ENCODE results near the gene THSD1.

THSD1 gene, protein sequence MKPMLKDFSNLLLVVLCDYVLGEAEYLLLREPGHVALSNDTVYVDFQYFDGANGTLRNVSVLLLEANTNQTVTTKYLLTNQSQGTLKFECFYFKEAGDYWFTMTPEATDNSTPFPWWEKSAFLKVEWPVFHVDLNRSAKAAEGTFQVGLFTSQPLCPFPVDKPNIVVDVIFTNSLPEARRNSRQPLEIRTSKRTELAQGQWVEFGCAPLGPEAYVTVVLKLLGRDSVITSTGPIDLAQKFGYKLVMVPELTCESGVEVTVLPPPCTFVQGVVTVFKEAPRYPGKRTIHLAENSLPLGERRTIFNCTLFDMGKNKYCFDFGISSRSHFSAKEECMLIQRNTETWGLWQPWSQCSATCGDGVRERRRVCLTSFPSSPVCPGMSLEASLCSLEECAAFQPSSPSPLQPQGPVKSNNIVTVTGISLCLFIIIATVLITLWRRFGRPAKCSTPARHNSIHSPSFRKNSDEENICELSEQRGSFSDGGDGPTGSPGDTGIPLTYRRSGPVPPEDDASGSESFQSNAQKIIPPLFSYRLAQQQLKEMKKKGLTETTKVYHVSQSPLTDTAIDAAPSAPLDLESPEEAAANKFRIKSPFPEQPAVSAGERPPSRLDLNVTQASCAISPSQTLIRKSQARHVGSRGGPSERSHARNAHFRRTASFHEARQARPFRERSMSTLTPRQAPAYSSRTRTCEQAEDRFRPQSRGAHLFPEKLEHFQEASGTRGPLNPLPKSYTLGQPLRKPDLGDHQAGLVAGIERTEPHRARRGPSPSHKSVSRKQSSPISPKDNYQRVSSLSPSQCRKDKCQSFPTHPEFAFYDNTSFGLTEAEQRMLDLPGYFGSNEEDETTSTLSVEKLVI

DNA sequence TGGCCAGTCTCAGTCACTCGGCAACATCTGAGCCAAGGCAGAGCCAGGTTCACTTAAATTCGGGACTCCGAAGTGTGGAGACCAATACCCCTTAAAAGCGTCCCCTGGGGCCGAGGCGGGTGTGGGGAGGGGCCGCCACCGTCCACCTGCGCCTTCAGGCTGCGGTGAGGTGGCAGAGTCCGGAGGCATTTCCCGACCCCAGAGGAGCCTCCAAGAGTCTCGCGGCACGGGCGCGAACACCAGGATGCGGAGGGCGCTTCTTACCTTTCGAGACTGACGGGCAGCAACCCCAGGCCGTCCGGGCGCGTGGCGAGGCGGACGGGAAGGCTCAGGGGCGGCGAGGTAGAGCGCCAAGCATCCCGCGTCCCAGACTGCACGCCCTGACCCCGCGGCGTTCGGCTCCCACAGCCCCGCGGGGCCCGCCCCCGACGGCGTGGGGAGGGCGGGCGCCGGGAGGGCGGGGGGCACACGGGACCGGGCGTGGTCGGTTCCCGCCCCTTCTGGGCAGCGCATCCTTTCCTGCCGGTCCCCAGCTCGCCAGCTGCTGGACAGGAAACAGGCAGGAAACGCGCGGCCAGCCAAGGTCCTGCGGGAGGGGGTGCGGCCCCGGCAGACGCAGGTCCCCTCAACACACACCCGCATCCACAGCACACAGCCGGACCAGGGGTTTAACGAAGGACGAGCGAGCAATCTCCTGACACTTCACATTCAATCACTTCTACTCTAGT lies at the start of gene THSD1:
Gene THSD1 (minus strand): TSS at position 406 of the 728 bp plus-strand sequence. CDS start 3,572 bp downstream, outside the sequence.
- DNase-seq = peak; percentile 86

DNA sequence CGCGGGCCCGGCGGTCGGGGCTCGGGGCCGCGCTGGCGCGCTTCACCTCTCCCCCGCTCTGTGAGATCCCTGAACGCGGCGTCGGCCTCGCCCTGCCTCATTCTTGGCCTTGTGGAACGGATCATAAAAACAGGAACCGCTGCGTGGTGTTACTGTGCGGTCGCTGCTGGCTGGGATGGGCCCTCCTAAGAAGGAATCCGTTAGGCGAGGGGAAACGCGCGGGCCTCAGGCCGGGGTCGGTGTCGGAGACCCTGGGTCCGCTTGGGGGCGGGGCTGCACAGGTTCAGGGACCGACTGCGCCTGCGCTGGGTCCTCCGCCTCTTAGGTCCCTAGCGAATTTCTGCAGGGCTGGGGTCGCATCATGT lies 49.7 kb upstream of the THSD1 start:
- peak; percentile 86 for DNase-seq

DNA sequence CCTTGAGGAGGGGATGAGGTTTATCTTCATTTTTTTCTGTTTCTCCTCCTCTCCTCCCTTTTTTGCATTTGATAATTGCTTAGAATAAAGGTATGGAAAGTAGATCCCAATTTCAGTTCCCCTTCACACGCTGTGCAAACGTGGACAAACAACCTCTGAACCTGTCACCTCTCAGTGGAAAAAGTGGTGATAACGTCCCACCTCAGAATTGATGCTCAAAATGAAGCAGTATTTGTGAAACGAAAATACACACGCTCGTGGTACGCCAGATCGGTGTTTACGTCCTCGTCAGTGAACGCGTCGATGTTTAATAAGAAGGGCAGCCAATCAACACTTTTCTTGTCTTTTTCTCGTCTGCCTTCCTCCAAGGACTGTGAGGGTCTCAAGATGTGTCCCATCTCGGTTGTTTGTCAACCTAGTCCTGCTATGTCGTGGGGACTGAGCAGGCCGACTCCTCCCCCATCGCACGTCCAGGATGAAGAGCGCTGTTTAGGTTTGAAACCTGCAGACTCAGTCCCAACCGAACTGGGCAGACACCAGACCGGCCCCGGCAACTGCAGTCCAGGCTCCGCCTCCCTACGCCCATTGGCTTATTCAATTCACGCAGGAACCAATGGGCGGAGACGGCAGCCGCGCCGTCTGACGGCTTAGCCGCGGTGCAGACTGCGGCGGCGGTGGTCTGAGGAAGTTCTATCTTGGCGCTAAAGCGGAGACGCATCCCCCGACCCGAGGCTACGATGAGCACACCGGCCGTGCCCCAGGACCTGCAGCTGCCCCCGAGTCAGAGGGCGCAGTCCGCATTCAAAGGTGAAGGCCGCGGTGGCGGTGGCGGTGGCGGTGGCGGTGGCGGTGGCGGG lies 49.1 kb upstream of the THSD1 start, which contains the start of gene CKAP2:
Gene CKAP2 (plus strand): TSS at position 659 of the 857 bp plus-strand sequence. CDS start 79 bp downstream, at position 738.
- DNase-seq = peak; percentile 93

DNA sequence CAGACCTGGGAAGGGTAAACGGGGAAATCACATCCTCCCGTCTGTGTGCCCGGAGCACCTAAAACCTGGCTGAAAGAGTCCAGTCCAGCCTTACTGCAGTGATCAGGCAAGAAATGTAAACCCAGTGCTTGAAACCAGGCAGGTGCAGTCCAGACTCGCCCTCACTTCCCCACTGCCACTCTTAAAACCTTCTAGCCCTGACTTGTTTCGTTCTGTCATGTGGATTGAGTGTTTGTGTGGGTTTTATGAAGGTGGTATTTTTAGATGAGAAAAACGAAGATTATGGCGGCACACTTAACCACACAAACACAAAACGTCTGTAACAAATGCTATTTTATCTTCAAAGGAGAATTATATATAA lies 48.5 kb upstream of the THSD1 start:
- DNase-seq = no peak

DNA sequence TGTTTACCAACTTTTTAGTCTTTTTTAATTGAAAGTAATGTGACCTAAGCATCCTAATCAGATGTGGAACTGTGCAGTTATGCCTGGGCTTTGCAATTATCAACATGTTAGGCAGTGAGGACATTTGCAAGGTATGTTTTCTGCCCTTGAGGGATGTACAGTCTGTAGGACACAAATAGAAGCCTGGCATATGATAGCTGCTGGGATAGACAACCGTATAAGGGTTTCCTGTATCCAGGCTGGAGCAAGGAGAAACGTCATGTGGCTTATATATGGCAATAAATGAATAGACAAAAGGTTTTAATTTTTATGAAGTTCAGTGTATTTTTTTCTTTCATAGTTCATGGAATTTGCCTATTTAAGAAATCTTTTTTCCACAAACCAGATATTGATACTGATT lies 46.5 kb upstream of the THSD1 start:
- no peak for DNase-seq

DNA sequence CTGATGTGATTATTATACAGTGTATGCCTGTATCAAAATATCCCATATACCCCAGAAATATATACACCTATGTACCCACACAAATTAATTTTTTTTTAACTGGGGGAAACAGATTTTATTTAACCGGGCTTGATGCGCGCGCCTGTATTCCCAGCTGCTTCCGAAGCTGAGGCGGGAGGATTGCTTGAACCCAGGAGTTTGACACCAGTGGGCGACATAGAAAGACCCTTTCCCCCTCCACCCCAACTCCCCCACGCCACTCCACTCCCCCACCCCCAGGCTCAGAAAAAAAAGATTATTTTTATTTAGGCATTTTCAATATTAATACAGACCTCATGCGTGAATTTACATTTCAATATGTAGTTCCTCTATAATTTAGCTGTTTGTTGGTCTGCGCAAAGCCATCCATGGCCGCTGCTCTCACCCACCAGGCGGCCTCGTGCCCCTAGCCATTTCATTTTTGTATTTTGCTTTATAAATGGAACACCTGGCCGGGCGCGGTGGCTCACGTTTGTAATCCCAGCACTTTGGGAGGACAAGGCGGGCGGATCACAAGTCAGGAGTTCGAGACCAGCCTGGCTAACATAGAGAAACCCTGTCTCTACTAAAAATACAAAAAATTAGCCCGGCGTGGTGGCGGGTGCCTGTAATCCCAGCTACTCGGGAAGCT lies 45.3 kb upstream of the THSD1 start:
- DNase-seq = no peak

DNA sequence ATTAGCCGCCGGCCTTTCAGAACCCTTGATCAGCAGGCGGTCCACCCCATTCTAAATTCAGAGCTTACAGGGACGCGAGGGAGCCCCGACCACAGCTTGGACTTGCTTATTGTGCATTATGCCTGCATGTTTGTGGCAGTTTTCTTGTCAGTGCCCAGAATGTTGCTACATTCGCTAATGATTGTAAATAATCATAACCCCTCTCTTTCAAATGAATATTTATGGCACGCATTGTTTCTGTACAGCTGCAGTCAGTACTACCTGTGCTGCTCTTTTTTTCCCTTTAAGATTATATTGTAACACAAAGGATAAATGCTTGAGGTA lies 44.8 kb upstream of the THSD1 start:
- no peak for DNase-seq

DNA sequence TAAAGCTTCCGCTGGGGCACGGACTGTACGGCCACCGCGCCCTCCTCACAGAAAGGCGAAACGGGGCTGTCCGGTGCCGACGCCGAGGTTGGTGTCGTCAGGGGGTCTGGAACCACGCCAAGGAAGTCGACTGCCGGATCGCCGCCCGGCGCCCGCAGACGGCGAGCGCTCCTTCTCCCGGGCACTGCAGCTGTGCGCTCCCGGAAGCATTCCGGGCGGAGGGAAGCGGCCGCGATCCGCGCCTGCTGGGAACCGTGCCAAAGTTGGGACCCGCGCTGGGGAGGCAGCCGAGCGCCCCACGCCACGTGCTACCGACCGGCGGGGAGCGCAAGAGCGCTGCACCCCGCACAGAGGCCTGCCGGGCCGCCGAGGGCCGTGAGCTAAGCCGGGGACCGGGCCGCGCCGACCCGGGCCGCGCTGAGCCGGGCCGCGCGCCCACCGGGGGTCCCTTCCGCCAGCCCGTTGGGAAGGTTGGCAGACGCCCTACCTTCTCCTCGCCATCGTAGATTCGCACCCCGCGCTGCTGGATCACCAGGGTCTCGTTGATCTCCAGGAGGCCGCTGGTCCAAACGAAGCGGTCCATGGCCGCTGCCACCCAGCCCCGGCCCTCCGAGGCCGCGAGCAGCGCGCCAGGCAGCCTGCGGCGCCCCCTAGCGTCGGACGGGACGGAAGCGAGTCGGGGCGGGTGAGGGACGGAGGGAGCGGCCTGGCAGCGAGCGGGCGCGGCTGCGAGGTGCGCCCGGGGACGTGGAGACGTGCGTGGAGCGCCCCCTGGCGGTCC lies 44.2 kb upstream of the THSD1 start, which contains the start of gene VPS36:
Gene VPS36 (minus strand): TSS at position 623 of the 781 bp plus-strand sequence. CDS start 40 bp downstream, at position 583.
- DNase-seq = peak; percentile 99

DNA sequence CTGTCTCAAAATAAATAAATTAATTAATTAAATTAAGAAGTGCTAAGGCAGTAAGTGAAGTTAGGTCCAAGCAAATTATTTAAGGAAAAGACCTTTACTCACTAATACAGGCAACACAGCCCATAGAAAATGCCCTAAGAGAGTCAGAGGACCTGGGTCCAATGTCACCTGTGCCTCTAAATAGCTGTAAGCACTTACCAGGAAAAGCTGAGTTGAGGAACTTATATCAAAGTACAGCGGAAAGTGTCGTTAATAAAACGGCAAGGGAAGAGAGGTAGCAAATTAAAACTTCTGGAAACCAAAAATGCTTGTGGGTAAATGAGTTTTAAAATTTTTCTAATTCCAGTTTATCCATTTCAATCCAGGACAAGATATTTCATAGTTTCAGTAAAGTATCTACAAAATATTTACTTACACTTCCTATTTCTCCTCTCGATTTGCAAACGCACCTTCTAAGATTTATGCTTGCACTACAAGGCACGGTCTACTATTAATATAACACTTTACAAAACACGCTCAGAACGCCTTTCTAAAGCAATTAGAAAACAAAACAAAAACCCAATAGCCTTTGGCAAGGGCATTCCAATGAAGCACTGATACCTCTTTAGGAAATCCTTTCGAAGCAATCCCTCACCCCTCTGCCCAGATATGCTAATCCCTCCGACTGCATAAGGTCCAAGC lies 43.5 kb upstream of the THSD1 start:
- DNase-seq = no peak

DNA sequence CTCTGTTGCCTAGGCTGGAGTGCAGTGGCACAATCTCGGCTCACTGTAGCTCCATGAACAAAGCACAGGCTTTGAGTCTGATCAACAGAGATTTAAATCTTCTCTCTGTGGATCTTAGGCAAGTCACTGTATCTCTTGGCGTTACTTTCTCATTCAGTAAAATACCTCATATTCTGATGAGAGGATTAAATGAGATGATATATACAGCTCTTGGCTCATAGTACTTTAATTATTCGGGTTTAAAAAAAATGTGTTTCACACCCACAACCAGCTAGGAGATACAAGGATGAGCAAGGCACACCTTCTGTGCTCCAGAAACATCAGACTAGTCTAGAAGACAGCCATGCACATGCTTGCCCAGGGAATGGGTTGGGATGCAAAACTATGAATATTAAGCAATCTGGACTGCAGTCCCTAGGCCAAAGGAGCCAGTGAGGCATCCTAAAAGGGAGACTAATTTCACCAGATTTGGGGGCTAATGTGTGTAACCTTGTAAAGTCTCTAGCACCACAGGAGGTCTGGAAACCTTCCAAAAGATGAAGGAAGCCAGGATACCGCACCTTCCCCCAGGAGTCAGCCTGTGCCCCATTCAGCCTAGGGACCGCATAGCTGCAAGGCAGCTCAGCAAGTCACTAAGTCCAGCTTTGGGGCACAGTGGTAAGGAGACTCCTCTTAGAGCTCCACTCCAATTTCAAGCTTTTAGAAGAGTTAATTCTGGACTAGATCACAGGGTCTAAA lies 42.0 kb upstream of the THSD1 start:
- DNase-seq = no peak

DNA sequence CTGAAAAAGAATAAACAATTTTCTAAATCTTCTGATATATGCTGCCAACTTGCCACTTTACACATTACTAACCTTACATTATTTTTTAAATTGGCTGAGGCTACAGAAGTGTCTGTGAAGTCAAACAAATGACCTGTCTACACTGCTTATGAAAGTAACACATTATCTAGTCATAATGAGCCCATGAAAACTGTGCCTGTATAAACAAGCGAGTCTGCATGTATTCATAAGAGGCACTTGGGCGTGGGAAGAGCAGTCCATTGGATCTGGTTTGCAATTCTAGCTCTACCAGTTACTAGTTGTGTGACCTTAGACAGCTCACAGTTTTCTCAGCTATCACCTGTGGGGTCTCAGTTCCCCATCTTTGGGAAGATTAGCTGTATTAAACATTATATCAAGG lies 41.4 kb upstream of the THSD1 start:
- DNase-seq = no peak

DNA sequence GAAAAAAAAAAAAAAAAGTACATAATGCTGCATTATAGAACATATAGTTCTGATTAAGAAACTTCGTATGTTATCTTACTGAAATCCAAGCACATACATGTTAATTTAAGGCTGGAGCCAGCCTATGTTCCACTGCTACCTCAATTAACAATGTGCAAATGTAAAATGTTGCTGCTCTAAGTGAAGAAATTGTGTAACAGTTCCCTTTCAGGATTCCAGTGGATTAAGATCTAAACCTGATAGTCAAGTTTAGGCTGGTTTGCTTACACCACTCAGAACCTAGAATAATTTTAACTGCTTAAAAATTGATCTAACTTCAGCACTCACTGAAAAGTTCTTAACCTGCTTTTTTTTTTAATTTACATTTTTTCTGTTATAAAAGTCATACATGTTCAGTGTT lies 40.3 kb upstream of the THSD1 start:
- DNase-seq = no peak

DNA sequence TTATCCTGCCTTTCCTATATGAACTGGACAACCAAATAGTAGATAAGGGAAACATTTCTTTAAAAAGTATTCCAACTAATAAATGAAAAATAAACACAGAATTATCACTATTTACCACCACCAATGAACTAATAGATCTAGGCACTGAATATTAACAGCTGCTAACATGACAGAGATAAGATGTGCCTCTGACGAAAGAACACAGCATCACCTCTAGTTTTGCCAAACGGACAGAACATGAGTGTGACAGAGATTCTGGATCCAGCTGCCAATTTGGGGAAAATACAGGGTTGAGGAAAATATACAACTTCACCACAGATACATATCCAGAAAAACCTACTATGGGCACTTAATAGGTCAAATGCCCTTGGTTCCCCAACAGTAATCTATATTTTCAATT lies 26.5 kb upstream of the THSD1 start:
- DNase-seq = no peak

DNA sequence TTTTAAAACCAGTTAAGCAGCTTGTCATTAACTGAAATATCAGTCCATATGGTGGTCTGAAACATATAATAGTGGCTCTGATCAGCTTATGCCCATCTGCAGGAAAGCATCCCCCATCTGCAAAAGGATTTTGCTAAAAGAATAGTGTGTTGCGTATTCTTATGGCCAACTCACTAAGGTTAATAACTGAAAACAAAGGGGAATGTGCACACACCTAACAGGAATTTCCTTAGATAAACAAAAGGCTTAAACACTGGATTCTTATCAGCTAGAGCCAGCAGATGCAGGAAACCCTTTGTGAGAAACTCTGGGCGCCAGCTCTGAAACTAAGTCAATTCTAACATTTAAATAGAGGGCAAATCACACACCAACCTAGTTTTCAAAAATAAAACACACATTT lies 22.3 kb upstream of the THSD1 start:
- no peak for DNase-seq

DNA sequence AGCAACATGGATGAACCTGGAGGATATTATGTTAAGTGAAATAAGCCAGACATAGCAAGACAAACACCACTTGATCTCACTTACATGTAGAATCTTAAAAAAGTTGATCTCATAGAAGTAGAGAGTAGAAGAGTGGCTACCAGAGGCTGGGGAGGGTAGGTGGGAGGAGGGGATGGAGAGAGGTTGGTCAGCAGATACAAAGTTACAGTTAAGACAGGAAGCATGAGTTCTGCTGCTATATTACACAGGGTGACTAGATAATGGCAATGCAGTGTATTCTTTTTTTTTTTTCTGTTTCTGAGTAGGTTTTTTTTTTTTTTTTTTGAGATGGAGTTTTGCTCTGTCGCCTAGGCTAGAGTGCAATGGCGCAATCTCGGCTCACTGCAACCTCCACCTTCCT lies 15.2 kb upstream of the THSD1 start:
- no peak for DNase-seq

DNA sequence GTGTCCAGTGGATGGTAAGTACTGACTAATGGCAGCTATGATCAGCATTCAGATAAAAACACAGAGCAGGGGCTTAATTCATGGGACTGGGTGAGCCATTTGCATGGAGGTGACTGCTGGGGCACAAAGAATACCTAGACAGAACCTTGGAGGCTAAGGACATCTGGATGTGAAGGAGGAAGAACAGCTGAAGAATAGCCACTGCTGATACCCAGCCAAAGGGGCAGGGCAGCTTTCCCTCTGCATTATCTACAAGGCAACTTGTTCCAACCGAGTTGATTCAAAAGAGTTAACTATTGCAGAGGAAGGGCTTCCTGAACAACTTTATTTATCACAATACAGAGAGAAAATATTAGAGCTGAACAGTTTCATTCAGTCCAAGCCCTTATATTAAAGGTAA lies 13.1 kb upstream of the THSD1 start:
- no peak for DNase-seq

DNA sequence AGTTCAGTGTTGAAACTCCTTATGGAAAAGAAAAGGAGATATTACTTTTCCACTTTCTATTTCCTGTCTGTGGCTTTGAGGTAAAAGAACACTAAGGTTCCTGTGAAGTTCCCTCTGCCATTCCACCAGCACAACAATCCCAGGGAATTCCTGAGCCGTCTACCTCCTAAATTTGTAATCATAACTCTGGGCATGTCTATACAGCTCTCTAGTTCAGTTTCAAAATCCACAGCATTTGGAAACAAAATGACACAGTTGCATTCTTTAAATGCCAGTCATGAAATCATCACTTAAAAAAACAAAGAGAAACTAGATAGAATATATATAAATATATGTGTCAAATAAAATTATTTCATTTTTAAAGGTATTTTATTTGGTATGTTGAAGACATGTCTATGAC lies 9.0 kb upstream of the THSD1 start:
- DNase-seq = no peak

DNA sequence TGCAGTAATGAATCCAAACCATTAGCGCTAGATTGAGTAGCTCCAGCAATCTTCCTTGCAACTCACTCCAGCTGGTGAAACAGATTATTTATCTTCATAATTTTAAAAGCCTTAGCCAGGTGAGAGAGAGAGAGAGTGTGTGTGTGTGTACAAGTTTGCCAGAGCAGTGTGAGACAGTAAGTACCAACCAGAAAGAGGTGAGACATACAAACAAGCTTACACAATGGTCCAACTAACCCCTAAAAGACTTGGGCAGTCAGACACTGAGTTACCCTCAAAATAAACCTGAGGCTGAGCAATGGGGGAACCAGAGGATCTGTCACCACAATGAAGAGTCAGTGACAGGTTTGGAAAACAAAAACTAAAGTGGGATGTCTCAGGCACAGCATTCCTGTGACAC lies 8.1 kb upstream of the THSD1 start:
- DNase-seq = no peak

DNA sequence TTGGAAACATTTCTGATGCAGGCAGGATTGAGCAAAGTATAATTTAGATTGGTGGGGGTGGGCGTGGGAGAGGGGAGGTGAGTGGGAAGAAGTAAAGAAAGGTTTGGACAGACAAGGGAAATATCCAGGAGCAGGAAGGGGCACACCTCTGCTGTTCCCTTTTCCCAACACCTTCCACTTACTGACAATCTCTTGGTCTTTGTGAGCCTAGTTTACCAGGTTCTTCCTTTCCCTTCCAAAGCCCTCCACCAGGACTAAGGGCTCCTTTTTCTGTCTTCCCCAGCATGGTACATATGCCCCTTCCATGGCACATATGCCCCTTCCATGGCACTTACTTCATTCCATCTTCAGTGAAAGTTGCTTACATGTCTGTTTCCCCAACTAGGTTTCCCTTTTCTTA lies 6.2 kb upstream of the THSD1 start:
- DNase-seq = no peak

DNA sequence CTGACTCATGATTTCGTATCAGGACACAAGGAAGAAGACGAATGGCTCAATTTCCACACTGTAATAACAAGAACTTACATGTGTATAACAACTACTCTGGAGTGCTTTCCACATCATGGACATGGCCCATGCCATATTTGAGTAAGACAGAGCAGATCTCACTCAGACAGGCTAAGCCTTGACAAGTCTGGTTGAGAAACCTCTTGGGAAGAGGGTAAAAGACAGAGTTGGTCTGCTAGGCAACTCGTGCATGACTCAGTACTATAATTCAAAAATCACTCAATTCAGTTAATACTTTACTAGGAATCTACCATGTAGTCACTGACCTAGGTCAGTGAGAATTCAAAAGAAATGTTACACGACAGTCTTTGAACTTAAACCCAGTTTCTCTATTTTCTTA lies 5.7 kb upstream of the THSD1 start:
- DNase-seq = no peak

Measured in right forelimb (tissue), 1 donor.